Hypothalamus (tissue), 51 donors: ENCODE measurements around the gene TMPRSS5.
"Not testable (repeated sequence)": the region's sequence is repeated elsewhere in the genome, so short reads cannot be mapped to it uniquely, and the experiment has no call there.

Source experiments
- DNase-seq, 51 donors: peaks; one replicate each; lab custom pipeline; 2025; lab: John Stamatoyannopoulos, UW

The TMPRSS5 gene

DNA sequence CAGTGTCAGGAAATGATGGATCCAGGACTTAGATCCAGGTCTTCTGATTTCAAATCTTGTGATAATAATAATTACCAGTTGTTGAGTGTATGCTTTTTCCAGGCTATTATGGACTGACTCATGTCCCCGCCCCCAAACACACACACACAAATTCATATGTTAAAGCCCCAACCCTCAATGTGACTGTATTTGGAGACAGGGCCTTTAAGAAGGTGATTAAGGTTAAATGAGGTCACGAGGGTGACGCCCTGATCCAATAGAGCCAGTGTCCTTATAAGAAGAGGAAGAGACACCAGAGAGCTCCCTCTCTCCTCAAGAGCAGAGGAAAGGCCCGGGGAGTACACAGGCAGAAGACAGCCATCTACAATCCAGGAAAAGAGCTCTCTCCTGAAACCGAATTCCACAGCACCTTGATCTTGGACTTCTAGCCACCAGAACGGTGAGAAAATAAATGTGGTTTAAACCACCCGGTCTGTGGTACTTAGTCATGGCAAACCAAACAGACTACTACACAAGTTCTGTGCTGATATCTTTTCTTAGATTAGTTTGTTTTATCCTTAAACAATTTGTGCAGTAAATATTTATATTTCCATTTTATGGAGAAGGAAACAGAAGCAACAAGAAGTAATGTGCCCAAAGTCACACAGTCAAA is 8.2 kb downstream of the TMPRSS5 start:
- DNase-seq = no peak

DNA sequence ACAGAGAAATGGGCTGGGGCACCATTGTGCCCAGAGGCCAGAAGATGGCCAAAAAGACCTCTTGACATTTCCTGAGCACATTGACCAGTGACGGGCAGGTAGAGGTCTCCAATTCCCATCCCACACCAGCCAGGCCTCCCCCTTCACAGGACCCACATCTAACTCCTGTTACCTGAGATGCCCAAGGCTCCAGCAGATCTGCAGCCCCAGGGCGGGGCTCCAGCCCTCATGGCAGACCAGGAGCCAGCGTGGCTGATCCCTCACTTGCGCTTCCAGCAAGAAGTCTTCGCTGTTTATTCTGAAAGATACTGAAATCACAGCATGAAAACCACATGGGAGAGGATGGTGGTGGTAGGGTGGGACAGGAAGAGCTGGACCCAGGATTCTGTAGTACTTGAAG is 9.0 kb downstream of the TMPRSS5 start:
- DNase-seq = no peak

DNA sequence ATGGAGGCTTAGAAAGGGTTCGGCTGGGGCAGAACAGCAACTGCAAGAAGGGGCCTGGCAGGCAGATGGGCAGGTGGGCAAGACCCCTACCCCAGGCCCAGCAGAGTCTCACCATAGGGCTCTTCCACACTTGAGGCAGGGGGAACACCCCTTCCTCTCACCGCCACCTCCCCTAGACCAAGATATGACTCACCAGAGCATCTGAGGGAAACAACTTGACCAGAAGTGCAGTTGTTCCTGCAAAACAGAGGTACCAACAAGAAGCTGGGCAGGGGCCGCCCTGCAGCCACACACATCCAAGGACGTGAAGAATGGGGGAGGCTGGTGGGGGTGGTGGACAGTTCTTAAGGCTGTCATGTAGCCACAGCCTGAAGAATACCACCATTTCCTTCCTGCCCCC is 10.9 kb downstream of the TMPRSS5 start:
- no peak for DNase-seq

DNA sequence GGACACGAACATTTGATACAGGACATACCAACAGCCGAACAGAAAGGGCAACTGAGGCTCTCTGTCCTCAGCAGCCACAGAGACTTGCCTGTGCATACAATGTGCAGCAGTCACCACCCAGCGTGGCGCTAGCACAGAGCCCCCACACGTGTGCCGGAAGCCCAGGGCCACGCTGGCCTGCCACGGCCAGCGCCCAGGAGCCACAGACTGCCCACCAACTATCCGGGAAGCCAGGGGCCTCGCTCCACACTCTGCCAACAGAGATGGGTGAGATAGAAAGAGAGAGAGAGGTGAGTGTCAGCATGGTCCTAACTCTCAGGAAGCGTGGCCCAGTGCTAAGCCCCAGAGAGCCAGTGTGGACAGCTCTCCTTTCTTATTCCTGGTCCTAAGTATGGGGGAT is 11.7 kb downstream of the TMPRSS5 start:
- no peak for DNase-seq

DNA sequence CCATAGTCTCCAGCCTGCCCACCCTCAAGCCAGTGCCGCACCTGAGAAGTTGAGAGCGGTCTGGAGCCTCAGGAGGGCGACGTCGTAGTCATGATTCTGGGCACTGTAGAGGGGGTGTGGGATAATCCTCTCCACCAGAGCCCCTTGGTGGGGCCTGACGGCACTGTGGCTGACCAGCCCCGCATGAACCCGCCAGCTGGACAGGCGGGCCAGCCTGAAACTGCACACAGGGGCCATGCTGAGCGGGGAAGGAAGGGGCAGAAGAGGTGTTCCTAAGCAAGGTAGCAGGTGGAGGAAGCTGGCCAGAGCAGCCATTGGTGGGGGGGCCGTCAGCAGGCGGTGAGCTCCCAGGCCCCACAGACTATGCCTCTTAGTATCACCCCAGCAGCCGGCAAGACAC is 13.1 kb downstream of the TMPRSS5 start:
- DNase-seq = no peak

DNA sequence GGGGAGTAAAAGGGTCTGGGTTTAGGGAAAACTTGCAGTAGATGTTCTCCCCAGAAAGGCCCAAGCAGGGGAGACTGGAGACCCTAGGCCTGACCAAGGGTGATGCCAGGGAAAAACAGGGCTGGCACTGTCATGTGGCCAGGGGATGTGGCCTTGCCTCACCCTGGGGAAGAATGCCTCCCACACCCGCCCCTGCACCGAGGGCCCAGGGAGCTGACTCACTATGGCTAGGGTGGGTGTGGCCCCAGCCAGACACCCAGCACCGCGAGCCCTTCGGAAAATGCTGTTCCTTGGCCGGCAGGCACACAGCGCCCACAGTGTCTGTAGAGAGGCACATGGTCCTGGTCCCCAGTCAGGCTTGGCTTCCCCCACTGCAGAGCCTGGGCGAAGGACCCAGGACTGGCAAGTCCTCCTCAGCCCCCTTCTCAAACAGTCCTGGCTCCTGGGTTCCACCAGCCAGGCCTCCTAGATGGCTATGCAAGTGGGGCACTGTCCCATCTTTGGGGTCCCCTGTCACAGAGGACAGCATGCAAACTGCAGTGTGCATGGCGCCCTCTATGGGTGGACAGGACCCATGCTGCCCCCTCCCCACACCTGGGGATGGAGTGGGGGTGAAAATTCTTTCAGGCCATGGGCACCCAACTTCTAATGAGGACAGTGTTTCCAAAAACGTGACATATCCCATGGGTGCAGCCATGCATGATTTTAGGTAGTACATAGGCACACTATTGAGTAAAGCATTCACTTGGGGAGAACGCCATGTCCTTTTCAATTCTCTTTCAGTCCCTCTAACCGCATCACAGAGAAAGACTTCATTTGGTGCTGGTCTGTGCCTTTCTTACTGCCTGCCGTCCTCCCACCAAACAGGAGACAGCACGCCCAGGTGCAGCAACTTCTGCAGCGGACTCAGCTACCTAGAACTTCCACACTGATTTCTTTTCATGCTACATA is 15.2 kb downstream of the TMPRSS5 start:
- peak in 4 of 51 donors; percentile 4 to 12 (median 5) for DNase-seq

DNA sequence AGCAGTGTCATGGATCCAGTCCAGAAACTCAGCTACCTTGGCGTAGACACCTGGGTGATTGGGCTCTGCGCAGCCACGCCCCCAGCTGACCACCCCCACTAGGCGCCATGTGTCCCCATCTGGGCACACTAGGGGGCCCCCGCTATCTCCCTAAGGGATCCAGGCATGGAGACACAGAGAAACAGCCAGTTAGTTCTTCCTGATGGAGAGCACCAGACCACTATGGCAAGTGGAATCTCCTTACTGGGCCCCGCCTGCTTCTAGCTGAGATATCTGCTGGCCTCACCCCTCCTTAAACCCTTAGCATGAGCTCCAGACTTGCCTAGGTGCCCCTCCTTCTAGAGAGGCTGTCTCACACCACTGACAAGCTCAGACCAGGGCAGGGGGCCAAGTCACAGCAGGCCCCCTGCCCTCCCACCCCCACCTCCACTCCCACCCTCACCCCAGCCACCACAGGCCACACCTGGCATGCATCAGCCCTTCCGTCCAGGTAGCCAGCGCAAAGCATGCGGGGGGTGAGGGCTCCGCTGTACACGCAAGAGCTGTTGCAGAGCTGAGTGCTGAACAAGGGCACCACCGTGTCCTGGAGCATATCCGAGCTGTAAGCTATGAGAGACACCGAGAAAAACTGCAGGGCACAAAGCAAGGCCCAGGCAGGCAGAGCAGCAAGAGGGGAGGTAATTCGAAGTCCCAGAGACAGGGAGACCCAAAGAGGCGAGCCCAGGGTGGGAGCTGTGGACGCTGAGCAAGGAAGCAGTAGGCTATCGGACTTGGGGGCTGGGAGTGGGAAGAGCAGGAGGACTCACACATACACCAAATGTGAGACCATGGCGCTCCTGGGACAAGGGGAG is 16.1 kb downstream of the TMPRSS5 start:
- DNase-seq = no peak

DNA sequence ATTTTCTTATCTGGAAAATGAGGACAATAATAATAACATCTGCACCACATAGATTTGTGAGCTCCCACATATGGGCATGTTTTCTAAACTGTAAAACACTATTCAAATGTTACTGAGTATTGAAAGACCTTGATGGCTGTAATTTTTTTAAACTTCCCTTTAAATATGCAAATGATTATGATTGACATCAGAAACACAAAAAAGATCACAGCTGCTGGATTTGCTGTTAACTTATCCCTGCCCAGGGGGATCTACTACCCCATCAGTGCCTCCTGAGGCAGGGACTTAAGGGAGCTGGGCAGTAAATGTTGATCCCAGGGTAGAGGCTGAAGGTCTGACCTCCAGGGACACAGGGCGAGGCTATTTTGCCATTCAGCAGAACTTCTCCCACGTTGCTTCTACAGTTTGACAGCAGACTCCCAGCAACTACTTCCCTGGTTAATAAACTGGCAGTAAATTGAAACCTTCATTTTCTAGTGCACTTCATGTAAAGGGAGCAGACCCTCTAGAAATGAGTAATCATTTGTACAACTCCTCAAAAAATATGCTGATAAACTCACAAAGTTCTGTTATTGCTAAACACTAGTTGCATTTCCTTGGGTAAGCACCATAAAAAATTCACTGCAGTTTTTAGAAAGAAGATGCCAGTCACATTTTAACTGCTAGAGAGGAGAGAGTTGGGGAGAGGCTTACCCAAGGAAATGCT is 20.3 kb downstream of the TMPRSS5 start:
- DNase-seq = no peak

DNA sequence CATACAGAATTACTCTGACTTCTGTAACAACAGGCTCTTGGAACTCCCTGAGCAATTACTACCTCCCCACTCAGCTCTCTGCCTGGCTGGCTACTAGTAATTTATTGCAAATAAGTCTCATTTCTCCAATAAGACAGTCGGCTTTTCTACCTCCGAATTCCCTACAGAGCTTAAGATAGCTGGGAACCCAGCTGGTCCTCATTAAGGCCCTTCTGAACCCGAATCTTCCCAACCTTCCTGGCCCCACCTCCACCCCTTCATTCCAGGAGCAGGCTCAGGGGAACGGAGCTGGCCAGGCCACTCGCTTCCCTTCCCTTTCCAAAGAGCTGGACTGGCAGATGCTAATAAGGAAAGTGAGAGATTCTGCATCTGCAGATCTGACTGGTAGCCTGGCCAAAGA is 21.6 kb downstream of the TMPRSS5 start:
- DNase-seq = no peak

DNA sequence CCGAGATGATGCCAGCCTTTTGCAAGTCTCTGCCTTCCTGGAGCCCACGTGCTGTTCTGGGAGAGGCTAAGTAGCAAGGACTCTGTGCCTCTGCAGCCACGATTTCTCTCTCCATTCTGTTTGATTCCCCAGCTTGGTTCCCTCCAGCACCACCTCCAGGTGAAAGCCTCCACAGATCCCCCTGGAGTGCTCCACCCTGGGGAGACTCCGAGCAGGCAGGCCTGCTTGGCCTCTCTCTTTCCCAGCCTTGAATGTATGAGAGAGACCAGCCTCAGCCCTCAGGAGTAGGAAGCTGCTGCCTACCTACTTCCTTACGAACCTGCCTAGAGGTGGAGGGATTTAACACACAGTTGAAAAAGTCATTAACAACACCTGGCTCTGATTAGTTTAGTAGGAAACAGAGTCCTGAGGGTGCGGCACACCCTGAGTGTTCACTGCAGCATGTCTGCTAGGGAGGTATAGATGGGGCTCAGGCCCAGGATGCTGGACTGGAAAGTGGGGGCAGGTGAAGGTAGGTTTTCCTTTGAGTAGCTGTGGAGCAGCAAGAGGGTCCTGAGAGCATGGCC is 22.5 kb downstream of the TMPRSS5 start:
- no peak for DNase-seq

DNA sequence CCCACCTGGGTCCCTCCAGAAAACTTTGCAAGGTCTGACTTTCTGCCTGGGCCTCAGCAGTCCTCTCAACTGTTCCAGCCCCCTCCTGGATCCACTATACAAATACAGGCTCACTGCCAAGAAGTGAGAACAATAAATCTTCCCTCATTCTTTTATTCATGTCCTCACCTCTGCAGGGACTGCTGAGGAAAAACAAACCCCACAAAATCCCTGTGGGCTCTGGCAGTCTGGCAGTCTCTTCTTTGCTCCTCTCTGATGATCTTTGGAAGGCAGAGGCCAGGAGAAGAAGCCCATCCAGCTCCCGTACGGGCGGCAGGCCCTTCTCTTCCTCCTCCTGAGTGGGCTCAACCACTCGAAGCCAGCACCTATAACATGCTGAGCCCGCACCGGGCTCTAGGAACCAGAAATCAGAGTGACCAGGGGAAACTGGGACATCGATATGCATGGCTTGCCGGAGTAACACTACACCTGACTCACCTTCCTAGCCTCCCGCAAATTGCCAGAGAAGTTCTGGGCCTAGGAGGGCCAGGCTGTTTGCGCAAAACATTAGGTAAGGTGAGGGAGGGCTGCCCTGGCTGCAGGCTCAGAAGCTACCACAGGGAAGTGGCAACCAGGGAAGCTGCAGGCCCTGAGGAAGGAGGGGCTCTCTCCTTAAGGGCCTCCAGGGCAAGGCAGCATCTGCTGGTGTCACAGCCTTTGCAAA is 24.2 kb downstream of the TMPRSS5 start:
- DNase-seq = no peak

DNA sequence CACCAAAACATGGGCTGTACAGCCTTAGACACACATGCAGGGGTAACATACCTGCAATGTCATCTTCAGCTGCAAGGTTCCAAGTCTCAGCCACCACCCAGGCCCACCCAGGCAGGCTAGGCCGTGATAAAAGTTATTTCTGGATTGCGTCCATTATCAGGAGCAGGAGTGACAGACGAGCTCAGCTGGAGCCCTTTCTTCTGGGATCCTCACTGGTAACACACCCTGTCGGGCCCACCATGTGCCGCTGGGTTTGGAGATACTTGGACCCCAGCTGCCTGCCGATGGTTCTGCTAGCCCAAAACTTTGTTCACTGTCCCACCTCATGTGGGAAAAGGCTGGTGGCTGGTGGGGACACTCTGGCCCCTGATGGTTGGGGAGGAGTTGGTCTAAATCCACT is 24.8 kb downstream of the TMPRSS5 start:
- no peak for DNase-seq

DNA sequence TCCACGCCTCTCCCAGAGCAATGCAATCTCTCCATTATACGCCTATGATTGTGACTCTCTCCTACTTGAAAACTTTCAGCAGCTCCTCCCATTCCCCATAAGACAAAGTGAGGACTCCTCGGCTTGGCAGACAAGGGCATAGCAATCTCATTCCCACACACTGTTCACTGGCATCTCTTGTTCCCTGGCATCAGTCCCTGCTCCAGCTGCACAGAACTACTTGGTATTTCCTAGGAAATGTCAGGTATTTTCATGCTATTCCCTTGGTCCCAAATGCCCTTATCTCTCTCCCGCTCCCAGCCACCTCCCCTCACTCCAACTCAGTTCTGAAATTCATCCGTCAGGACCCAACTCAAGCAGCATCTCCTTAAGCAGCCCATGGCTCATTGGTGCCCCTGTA is 28.4 kb downstream of the TMPRSS5 start:
- DNase-seq = no peak

DNA sequence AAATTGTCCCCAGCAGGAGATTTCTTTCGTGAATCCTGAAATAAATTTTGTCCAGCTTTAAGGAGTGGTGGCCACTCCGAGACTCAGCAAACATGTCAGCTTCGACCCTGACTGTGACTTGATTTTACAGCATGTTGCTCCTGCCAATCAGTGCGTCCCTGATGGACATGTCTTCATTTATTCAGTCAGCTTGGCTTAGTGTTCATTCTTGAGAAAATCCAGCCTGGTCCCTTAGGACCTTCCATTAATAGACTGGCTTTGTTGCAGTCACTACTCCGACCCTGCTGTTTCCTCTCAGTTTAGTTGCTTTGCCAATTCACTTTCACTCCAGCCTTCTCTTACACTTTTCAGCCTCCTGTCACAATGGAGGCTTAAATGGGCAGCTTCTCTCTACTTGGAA is 30.5 kb downstream of the TMPRSS5 start:
- DNase-seq = no peak

DNA sequence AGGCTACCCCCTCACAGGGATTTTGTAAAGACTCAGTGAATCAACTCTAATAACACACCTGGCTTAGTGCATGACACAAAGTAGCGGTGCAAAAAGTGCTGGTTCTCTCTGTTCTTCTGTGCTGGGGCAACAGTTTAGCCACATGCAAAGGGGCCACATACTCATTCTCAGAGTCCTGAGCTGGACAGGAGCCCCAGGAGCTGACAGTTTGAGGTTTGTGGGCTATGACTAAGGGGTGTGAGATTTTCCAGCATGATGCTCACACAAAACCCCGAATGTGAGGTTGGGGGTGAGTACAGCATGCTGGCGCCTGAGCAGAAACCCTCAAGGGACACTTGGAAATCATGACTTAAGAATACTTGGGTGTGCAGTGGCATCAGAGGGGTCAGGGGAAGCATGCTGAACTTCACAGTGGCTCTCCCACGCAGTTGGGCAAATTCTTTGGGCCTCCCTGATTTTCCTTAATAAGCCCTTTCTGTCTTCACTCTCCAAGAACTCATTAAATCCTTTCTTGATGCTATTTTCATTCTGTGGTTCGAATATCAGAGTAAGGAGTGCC is 31.0 kb downstream of the TMPRSS5 start:
- DNase-seq = no peak

DNA sequence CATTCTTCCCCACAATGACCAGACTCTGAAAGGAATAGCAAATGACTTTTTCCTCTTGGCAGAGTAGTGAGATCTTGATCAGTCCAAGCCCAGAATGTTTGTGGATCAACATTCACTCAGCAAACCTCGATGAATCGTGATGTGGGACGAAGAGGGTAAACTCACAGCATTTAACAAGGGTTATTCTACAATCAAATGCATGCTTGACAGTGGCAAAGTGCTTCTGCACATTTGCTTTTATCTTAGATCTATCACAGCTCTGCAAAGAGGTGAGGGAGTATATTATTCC is 31.8 kb downstream of the TMPRSS5 start:
- no peak for DNase-seq

DNA sequence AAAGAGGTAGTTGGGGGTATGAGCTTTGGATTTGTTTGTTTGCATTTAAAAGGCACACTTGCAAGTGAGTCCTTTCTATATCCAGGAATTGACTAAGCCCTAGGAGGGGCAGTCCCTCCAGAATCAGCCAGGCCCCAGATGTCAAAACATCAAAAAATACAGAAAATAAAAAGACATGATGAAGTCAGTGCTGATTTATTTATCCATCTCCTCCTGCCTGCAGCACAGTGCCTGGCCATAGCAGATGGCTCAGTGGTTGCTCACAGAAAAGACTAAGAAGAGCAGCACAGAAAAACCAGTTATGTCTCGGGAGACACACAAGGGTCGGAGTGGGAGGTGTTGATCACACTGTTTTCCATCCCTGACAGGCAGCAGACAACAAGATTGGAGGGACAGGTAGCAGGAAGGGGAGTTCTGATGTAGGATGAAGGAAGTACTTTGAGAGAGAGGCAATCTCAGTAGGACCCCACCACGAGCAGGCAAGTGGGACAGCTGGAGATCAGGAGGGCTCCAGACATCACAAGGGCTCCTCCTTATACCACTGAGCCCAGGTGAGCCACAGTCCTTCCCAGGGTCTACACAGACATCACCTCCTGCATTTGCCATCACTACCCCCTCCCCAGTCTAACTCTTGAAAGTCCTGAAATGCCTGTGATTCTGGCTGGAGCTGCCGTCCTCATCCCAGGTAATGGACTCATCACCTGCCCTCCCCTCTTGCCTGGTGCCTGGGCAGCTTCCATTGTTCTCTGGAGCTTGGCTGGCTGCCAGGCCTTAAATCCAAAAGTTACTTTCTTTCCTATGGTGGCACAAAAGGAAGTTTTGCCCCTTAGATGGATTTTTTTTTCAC is 32.3 kb downstream of the TMPRSS5 start:
- DNase-seq = no peak

DNA sequence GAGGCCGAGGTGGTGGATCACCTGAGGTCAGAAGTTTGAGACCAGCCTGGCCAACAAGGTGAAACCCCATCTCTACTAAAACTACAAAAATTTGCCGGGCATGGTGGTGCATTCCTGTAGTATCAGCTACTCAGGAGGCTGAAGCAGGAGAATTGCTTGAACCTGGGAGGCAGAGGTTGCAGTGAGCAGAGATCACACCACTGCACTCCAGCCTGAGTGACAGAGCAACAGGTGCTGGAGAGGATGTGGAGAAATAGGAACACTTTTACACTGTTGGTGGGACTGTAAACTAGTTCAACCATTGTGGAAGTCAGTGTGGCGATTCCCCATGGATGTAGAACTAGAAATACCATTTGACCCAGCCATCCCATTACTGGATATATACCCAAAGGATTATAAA is 34.2 kb downstream of the TMPRSS5 start:
- DNase-seq = not testable (repeated sequence)

DNA sequence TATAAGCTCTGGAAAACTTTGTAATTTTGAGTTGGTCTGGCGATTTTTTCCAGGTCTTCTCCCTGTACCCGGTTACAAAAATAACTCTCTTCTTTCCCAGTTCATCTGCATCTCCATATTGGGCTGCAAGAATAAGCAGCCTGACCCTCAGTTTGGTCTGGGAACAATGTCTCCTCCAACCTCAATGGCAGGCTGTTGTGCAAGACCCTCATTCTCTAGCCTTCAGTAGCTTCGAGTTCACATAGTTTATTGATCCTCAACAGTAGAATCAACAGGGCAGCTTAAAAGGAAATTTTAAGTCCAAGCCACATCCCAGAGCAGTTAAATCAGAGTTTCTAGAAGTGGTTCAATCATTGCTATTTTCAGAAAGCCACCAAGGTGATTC is 35.3 kb downstream of the TMPRSS5 start:
- no peak for DNase-seq
